Mesothelial cell of epicardium (in vitro differentiated cells): ENCODE measurements around the gene MYOZ3. TPM values are rescaled to one million over a fixed set of nuclear protein-coding genes. Genes with fewer than 3 reads are reported as not detected.

Experiments
- DNase-seq, 2 experiments: peaks; one replicate each; pipeline ENCODE4 v3.0.0; 2021; ENCODE audit warnings: low spot score in 2 of 2; ENCODE audit not compliant: unreplicated experiment in 2 of 2
- H3K27ac Mint-ChIP-seq: 2 replicates; pipeline ENCODE4 v1.8.0; 2021; ENCODE audit warnings: mixed read lengths
- H3K27me3 Mint-ChIP-seq: 2 replicates; pipeline ENCODE4 v1.8.0; 2021; ENCODE audit warnings: low read depth, mixed read lengths
- H3K36me3 Mint-ChIP-seq: 2 replicates; pipeline ENCODE4 v1.8.0; 2021; ENCODE audit warnings: mixed read lengths
- H3K4me1 Mint-ChIP-seq: 2 replicates; pipeline ENCODE4 v1.8.0; 2021; ENCODE audit warnings: mixed read lengths
- H3K4me3 Mint-ChIP-seq: 2 replicates; pipeline ENCODE4 v1.8.0; 2021; ENCODE audit warnings: mild to moderate bottlenecking, moderate library complexity, mixed read lengths
- H3K9me3 Mint-ChIP-seq: 2 replicates; pipeline ENCODE4 v1.8.0; 2021; ENCODE audit warnings: mixed read lengths
- CTCF ChIP-seq: fragments of 200-600 bp; sonication (generic); IDR thresholded peaks from one replicate; pipeline ENCODE4 v1.5.0; 2021; ENCODE audit warnings: antibody characterized with exemption; ENCODE audit not compliant: unreplicated experiment
- total RNA-seq: library from RNA; stranded (reverse); gene quantifications from 3 replicates; pipeline ENCODE4 v1.2.1, GENCODE V29; 2021

MYOZ3 gene
- total RNA-seq, 1 donor from 2014 or later = 8.5 TPM

- Mint-ChIP-seq H3K9me3 (no peaks in the 10 kb centered on the region), H3K4me1 (peaks cover 35% of the 10 kb centered on the region), H3K36me3 (peaks cover 24% of the 10 kb centered on the region), H3K4me3 (no peak overlapping the region), H3K27ac (peak overlapping the region; percentile 79), H3K27me3 (no peaks in the 10 kb centered on the region)
- TF ChIP-seq CTCF = no peak
- no peak for DNase-seq
Observed at GRCh38 chr5:150650021-150651006, 10.7 kb upstream of the MYOZ3 start.

- TF ChIP-seq CTCF = no peak
- Mint-ChIP-seq H3K4me3 (no peak overlapping the region), H3K9me3 (no peaks in the 10 kb centered on the region), H3K27me3 (no peaks in the 10 kb centered on the region), H3K27ac (peak overlapping the region; percentile 7), H3K36me3 (peaks cover 24% of the 10 kb centered on the region), H3K4me1 (peaks cover 32% of the 10 kb centered on the region)
- no peak for DNase-seq
Observed at GRCh38 chr5:150651382-150651781, 9.7 kb upstream of the MYOZ3 start.

GRCh38 chr5:150651924-150652671, 9.0 kb upstream of the MYOZ3 start:
- H3K9me3 Mint-ChIP-seq = no peaks in the 10 kb centered on the region
- peak overlapping the region; percentile 9 for H3K27ac Mint-ChIP-seq
- TF ChIP-seq CTCF = no peak
- no peak overlapping the region for H3K4me3 Mint-ChIP-seq
- peaks cover 32% of the 10 kb centered on the region for H3K4me1 Mint-ChIP-seq
- no peaks in the 10 kb centered on the region for H3K27me3 Mint-ChIP-seq
- peaks cover 23% of the 10 kb centered on the region for H3K36me3 Mint-ChIP-seq
- DNase-seq = no peak

- no peaks in the 10 kb centered on the region for H3K27me3 Mint-ChIP-seq
- peaks cover 17% of the 10 kb centered on the region for H3K36me3 Mint-ChIP-seq
- peak overlapping the region; percentile 27 for H3K27ac Mint-ChIP-seq
- no peaks in the 10 kb centered on the region for H3K9me3 Mint-ChIP-seq
- no peak for DNase-seq
- no peak overlapping the region for H3K4me3 Mint-ChIP-seq
- peaks cover 37% of the 10 kb centered on the region for H3K4me1 Mint-ChIP-seq
- no peak for TF ChIP-seq CTCF
Observed at GRCh38 chr5:150653145-150653761, 7.8 kb upstream of the MYOZ3 start.

GRCh38 chr5:150653762-150654556, 7.1 kb upstream of the MYOZ3 start:
- no peak for TF ChIP-seq CTCF
- no peaks in the 10 kb centered on the region for H3K9me3 Mint-ChIP-seq
- no peaks in the 10 kb centered on the region for H3K27me3 Mint-ChIP-seq
- DNase-seq = no peak
- H3K4me3 Mint-ChIP-seq = no peak overlapping the region
- peaks cover 11% of the 10 kb centered on the region for H3K36me3 Mint-ChIP-seq
- H3K4me1 Mint-ChIP-seq = peaks cover 37% of the 10 kb centered on the region
- peak overlapping the region; percentile 27 for H3K27ac Mint-ChIP-seq
